ENCODE results near the gene COPS7A.
A peak's percentile ranks its signal among the peaks of the same experiment; 100 is the strongest.

The COPS7A gene

DNA sequence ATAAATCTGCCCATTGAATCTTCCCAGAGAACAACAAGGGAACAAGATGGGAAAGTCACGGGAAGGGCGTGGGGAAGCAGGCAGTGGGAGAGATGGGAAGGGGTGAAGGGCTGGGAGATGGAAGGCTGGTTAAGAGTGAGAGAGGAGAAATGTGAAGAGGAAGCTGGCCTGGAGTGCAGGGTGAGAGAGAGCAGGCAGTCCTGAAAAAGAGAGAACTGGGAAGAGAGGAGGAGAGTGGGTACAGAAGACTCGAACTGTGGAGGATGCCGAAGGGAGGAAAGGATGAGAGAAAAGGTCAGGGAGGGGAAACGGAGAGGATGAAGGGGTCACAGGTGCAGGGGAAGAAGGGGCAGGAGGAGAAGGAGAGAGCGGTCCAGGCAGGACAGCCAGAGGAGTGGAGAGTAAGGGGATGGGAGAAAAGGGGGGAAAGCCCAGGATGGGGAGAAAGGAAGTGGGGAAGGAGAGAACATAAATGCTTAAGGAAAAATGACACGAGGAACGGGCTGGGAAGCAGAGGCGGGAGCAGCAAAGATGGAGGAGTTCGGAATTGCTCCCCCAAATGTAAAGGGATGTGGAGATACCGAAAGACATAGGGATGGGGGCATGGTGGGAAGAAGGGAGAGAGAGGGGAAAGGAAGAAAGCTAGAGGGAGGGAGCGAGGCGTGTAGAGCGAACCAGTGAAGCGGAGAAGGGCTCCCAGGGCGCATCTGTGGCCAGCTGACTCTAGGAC is 24.4 kb upstream of the COPS7A start (continued):
- TF ChIP-seq, protein P1, sequence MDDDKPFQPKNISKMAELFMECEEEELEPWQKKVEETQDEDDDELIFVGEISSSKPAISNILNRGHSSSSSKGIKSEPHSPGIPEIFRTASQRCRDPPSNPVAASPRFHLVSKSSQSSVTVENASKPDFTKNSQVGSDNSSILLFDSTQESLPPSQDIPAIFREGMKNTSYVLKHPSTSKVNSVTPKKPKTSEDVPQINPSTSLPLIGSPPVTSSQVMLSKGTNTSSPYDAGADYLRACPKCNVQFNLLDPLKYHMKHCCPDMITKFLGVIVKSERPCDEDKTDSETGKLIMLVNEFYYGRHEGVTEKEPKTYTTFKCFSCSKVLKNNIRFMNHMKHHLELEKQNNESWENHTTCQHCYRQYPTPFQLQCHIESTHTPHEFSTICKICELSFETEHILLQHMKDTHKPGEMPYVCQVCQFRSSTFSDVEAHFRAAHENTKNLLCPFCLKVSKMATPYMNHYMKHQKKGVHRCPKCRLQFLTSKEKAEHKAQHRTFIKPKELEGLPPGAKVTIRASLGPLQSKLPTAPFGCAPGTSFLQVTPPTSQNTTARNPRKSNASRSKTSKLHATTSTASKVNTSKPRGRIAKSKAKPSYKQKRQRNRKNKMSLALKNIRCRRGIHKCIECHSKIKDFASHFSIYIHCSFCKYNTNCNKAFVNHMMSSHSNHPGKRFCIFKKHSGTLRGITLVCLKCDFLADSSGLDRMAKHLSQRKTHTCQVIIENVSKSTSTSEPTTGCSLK (tag by site-specific recombination; IDR thresholded peaks at IDR 0.05): no peak

DNA sequence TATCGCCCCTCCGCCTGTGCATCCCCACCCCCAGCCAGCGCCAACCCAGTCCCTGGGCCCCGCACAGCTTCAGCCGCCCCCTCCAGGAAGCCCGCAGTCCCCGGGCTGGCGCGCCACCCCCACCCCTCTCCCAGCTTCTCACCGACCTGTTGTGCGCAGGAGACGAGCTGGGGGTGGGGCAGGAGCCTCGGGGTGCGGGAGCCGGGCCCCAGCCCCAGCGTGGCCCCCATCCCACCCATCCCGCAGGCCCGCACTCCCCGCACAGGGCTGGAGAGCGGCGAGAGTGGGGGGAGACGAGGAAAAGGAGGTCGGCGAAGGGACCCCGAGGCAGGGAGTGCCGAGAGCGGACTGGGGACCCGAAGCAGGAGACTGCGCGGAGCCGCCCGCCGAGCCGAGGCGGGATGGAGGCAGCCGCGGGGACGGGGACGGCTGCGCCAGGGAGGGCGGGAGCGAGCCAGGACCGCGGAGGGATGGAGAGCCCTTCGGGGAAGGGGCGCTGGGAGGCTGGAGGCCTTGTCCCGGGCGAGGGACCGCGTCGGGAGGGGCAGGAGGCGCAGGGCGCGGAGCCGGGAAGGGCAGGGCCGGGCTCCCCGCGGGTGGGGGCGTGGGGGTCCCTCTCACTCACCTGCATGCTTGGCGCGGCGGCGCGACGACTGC is 23.7 kb upstream of the COPS7A start:
- H3K36me3 ChIP-seq (ENCODE audit: control insufficient read depth in 2 of 2, insufficient read depth in 1 of 2, low read length in 2 of 2): peaks cover 0 to 9% of the 10 kb centered on the region in 2 experiments; a peak in 1 of 3 replicates
- ChIA-PET CTCF (interaction anchor here (1.3 kb wide), 1 partner anchor 82 kb away, joined by 9 read pairs; no protein-coding TSS in a partner anchor), POLR2A (interaction anchor here (0.6 to 2.5 kb wide), 2 partner anchors 11 to 65 kb away, joined by 5 to 16 read pairs; partner anchors contain the start of gene ZNF384)
- H3K4me1 ChIP-seq (ENCODE audit: control insufficient read depth, insufficient read depth, low read length): no peaks in the 10 kb centered on the region
- H3K27ac ChIP-seq (ENCODE audit: extremely low read depth, low read depth, low read length): peak overlapping the region; percentile 24; the same call in 1 of the 2 replicates
- peak overlapping the region; percentile 55 for H3K4me3 ChIP-seq (ENCODE audit: low read depth, low read length)
- H3K9me3 ChIP-seq (ENCODE audit: control insufficient read depth, insufficient read depth, low read depth, low read length): no peaks in the 10 kb centered on the region
- no peak for TF ChIP-seq IKZF3 (tag by site-specific recombination; IDR thresholded peaks at IDR 0.05)
- TF ChIP-seq MZF1 (tag by site-specific recombination; IDR thresholded peaks at IDR 0.05; ENCODE audit: borderline replicate concordance): no peak
- TF ChIP-seq ZBTB8A (tag by site-specific recombination; IDR thresholded peaks at IDR 0.05): peak; percentile 68
- 0 out of 2 replicates have a peak, but pooled peaks have one; percentile 31 for TF ChIP-seq KLF1 (tag by site-specific recombination; IDR thresholded peaks at IDR 0.05)
- TF ChIP-seq ZNF391 (tag by site-specific recombination; IDR thresholded peaks at IDR 0.05; ENCODE audit: borderline replicate concordance, low read depth): no peak
- 0 out of 2 replicates have a peak, but pooled peaks have one; percentile 10 for TF ChIP-seq ZXDB (tag by site-specific recombination; IDR thresholded peaks at IDR 0.05)
- TF ChIP-seq EGR2 (tag by site-specific recombination; IDR thresholded peaks at IDR 0.05; ENCODE audit: low read depth): peak; percentile 37; the same call in 1 of the 2 replicates
- TF ChIP-seq, protein P2, sequence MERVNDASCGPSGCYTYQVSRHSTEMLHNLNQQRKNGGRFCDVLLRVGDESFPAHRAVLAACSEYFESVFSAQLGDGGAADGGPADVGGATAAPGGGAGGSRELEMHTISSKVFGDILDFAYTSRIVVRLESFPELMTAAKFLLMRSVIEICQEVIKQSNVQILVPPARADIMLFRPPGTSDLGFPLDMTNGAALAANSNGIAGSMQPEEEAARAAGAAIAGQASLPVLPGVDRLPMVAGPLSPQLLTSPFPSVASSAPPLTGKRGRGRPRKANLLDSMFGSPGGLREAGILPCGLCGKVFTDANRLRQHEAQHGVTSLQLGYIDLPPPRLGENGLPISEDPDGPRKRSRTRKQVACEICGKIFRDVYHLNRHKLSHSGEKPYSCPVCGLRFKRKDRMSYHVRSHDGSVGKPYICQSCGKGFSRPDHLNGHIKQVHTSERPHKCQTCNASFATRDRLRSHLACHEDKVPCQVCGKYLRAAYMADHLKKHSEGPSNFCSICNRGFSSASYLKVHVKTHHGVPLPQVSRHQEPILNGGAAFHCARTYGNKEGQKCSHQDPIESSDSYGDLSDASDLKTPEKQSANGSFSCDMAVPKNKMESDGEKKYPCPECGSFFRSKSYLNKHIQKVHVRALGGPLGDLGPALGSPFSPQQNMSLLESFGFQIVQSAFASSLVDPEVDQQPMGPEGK (tag by site-specific recombination; IDR thresholded peaks at IDR 0.05): peak; percentile 88
- peak; percentile 46; the same call in 1 of the 2 replicates for TF ChIP-seq ZNF777 (tag by site-specific recombination; IDR thresholded peaks at IDR 0.05; ENCODE audit: borderline replicate concordance)
- no peak for TF ChIP-seq ZSCAN16 (tag by site-specific recombination; IDR thresholded peaks at IDR 0.05)
- TF ChIP-seq ZNF146 (tag by site-specific recombination; IDR thresholded peaks at IDR 0.05): no peak
- peak; percentile 17 for TF ChIP-seq ZNF335 (tag by site-specific recombination; conservative IDR thresholded peaks at IDR 0.05)
- 0 out of 2 replicates have a peak, but pooled peaks have one; percentile 11 for TF ChIP-seq ZIC2 (tag by site-specific recombination; IDR thresholded peaks at IDR 0.05)
- 0 out of 2 replicates have a peak, but pooled peaks have one; percentile 46 for TF ChIP-seq ZNF600 (tag by site-specific recombination; IDR thresholded peaks at IDR 0.05)
- TF ChIP-seq GLIS2 (tag by site-specific recombination; IDR thresholded peaks at IDR 0.05): peak; percentile 58; the same call in 1 of the 2 replicates
- peak; percentile 67 for TF ChIP-seq SCRT1 (tag by site-specific recombination; IDR thresholded peaks at IDR 0.05; ENCODE audit: borderline replicate concordance)
- TF ChIP-seq ZNF341 (tag by site-specific recombination; IDR thresholded peaks at IDR 0.05; ENCODE audit: low read depth): 0 out of 2 replicates have a peak, but pooled peaks have one; percentile 8
- TF ChIP-seq ZBTB1 (tag by site-specific recombination; IDR thresholded peaks at IDR 0.05): 0 out of 2 replicates have a peak, but pooled peaks have one; percentile 39
- peak; percentile 56; the same call in 1 of the 2 replicates for TF ChIP-seq KLF9 (tag by site-specific recombination; IDR thresholded peaks at IDR 0.05; ENCODE audit: low read depth)
- TF ChIP-seq, protein P3, sequence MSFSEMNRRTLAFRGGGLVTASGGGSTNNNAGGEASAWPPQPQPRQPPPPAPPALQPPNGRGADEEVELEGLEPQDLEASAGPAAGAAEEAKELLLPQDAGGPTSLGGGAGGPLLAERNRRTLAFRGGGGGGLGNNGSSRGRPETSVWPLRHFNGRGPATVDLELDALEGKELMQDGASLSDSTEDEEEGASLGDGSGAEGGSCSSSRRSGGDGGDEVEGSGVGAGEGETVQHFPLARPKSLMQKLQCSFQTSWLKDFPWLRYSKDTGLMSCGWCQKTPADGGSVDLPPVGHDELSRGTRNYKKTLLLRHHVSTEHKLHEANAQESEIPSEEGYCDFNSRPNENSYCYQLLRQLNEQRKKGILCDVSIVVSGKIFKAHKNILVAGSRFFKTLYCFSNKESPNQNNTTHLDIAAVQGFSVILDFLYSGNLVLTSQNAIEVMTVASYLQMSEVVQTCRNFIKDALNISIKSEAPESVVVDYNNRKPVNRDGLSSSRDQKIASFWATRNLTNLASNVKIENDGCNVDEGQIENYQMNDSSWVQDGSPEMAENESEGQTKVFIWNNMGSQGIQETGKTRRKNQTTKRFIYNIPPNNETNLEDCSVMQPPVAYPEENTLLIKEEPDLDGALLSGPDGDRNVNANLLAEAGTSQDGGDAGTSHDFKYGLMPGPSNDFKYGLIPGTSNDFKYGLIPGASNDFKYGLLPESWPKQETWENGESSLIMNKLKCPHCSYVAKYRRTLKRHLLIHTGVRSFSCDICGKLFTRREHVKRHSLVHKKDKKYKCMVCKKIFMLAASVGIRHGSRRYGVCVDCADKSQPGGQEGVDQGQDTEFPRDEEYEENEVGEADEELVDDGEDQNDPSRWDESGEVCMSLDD (tag by site-specific recombination; IDR thresholded peaks at IDR 0.05): peak; percentile 60; the same call in 1 of the 2 replicates
- peak; percentile 97 for TF ChIP-seq SCRT2 (tag by site-specific recombination; IDR thresholded peaks at IDR 0.05)
- TF ChIP-seq, protein P4, sequence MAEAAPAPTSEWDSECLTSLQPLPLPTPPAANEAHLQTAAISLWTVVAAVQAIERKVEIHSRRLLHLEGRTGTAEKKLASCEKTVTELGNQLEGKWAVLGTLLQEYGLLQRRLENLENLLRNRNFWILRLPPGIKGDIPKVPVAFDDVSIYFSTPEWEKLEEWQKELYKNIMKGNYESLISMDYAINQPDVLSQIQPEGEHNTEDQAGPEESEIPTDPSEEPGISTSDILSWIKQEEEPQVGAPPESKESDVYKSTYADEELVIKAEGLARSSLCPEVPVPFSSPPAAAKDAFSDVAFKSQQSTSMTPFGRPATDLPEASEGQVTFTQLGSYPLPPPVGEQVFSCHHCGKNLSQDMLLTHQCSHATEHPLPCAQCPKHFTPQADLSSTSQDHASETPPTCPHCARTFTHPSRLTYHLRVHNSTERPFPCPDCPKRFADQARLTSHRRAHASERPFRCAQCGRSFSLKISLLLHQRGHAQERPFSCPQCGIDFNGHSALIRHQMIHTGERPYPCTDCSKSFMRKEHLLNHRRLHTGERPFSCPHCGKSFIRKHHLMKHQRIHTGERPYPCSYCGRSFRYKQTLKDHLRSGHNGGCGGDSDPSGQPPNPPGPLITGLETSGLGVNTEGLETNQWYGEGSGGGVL (tag by site-specific recombination; IDR thresholded peaks at IDR 0.05): peak; percentile 61
- TF ChIP-seq, protein P5, sequence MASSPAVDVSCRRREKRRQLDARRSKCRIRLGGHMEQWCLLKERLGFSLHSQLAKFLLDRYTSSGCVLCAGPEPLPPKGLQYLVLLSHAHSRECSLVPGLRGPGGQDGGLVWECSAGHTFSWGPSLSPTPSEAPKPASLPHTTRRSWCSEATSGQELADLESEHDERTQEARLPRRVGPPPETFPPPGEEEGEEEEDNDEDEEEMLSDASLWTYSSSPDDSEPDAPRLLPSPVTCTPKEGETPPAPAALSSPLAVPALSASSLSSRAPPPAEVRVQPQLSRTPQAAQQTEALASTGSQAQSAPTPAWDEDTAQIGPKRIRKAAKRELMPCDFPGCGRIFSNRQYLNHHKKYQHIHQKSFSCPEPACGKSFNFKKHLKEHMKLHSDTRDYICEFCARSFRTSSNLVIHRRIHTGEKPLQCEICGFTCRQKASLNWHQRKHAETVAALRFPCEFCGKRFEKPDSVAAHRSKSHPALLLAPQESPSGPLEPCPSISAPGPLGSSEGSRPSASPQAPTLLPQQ (tag by site-specific recombination; IDR thresholded peaks at IDR 0.05): peak; percentile 51
